GM18507 (cell line): ENCODE results near the gene CERS6.
"Not testable (repeated sequence)": the region's sequence is repeated elsewhere in the genome, so short reads cannot be mapped to it uniquely, and the experiment has no call there.

Source experiments
- DNase-seq: peaks from one replicate; pipeline ENCODE4 v3.0.0; 2011; ENCODE audit warnings: low read depth; ENCODE audit not compliant: insufficient read length; ENCODE audit errors: extremely low spot score
- FAIRE-seq: peaks from 2 replicates; lab custom pipeline; 2011; peaks lifted over from hg19 to GRCh38; lab: Jason Lieb, UNC

CERS6 gene

DNA sequence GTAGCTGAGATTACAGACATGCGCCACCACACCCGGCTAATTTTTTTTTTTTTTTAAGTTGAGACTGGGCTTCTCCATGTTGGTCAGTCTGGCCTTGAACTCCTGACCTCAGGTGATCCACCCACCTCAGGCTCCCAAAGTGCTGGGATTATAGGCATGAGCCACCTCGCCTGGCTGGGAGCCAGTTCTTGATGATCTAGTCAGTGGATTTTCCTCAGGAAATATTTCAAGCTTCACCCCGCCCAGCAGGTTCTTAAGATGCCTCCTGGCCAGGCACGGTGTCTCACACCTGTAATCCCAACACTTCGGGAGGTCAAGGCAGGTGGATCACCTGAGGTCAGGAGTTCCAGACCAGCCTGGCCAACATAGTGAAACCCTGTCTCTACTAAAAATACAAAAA lies 312.3 kb downstream of the CERS6 start:
- not testable (repeated sequence) for DNase-seq, FAIRE-seq

DNA sequence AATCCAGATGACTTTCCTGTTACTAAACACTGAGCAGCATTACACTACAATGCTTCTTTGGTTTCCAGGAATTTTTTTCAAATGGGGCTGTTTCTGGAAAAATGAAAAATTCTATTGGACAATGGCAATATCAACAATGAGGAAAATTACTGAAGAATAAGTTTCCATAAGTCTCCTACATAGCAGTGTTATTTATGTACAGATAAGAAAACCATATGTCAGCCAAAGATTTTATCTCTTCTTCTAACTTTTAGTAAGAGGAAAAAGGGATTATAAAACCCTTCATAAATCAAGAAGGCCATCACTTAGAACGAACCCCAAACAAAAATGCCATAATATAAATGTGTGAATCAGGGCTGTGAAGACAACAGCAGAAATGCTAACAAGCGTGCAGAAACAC lies 314.7 kb downstream of the CERS6 start:
- FAIRE-seq (no peak), DNase-seq (no peak)

DNA sequence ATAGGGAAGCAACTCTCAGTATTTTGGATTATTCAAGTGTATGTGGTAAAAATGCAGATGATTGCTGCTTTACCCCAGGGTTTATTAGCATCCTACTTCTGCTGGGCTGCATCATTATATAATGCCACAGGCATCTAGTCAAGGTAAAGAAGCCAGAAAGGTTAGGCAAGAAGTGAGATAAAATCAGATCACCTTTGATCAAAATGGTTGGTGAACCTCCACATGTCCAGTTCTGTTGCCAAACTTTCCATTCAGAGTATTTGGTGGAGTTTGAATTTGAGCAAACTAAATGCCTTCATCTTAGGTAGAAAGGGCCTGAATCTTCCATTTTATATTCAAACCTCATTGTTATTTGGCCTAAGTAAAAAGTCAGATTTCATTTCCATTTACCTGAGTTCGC lies 316.6 kb downstream of the CERS6 start:
- FAIRE-seq = no peak
- DNase-seq = no peak

DNA sequence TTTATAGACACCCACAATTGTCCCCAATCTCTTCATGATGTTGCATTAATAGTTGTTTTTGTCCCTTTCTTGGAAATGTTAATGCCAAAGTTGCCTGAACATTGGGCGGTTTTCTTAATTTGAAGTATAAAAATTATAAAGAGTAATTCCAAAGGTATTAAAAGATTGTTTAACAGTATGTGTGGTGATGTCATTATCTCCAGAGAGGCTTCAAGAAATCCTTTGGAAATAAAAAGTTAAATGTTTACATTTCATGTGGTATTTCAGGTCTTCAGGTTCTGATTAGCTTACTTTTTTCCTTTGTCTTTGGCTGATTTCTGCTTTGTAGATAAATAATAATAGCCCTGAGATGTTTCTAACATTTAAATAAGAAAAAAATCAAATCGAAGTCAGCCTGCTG lies 317.1 kb downstream of the CERS6 start:
- FAIRE-seq (no peak), DNase-seq (no peak)

DNA sequence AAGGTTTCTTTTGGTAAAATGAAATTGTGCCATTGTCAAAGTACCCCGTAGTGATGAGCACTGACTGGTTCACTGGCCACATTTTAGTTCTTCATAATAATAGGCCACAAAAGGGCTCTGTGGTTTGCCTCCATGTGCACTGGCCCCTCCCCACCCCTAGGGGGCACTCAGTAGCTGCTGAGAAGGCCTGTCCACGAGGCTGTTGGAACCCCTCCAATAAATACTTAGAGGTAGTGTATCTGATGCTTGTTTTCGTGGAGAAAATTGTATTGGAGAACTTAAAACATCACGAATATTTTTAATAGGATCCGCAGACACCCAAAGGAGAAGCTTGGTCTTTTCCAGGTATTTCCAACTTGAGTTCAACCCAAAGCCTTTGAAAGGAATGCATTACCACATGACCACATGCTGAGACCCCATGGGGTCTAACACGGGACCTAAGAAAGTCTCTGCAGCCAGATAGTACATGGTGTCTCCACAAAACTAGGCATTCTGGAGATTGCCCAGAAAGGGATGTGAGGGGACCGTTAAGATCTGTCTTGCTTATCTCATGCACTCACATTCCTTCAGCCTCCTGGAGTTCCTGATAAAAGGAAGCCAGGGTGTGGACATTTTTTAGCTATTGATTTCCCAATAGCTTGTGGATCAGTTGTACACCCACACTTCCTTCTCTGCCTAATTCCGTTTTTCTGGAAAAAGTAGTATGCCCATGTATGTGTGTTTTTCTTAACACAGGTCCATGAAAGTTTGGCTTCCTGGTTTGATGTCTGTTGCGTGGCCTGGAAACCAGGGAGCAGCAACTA lies 317.8 kb downstream of the CERS6 start:
- peak; percentile 57 for FAIRE-seq
- DNase-seq = no peak

DNA sequence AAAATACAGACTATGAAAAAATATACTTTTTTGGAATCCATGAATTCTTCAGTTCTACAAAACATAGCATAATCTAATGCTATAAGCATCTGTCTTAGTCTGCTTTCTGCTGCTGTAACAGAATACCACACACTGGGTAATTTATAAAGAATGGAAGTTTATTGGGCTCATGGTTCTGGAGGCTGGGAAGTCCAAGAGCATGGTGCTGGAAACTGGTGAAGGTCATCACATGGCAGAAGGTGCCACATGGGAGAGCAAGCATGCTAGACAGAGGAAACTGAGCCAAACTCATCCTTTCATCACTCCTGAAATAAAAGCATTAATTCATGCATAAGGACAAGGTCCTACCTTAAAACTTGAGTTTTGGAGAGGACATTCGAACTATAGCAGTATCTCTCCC lies 319.8 kb downstream of the CERS6 start:
- FAIRE-seq (no peak), DNase-seq (no peak)

DNA sequence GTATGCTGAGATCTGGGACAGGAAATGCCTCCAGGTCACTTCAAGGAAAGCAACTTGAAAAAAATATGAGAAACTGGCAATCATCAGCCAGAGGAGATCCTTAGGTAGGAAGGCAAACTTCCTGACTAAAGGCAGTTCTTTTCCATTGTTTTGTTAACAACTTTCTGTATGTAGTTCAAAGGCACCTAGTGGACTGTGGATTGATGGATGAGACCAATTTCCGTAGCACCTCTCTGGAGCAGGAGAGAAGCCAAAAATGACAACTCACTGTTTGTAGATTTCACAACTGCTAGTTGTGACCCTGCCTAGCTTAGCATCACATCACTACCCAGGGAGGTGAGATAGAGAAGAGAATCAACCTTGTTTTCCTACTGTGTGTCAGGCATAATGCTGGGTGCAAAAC lies 324.6 kb downstream of the CERS6 start:
- DNase-seq (no peak), FAIRE-seq (no peak)

DNA sequence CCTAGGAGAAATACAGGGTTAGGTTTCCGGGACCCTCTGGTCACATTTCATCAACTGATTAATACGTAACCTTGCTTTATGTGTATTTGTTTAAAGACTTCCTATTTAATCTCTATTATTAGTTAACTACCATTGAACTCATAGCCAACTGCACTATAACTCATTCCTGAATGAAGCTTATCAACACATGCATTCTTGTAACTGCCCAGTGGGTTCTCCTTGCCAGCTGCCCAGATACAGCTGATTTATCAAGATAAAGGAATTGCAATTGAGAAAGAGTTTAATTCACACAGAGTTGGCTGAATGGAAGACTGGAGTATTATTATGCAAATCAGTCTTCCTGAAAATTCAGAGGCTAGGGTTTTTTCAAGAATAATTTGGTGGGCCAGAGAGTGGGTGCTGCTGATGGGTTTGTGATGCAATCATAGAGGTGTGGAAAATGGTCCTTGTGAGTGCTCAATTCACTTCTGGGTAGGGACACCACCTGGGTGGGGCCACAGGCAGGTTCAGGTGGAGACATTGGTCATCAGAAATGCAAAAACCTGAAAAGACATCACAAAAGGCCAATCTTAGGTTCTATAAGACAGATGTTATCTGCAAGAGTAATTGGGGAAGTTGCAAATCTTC lies 325.2 kb downstream of the CERS6 start:
- FAIRE-seq (no peak), DNase-seq (no peak)

DNA sequence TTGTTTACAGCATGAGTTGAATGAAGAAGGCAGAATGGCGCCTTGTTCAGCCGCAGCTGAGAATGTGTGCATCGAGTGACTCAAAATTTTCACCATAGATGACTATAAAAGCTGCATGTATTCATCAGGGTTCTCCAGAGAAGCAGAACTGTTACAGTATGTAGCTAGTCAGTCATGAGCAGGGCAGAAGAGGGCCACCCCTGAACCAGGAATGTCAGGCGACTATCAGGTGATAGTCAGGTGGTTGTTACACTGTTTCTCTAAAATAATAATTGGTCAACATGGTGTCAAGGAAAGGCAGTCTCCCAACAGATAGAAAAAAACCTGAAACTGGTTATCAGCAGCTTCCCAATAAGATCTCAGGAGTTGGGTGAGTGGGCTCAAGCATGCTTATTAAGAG lies 326.2 kb downstream of the CERS6 start:
- FAIRE-seq = no peak
- no peak for DNase-seq

DNA sequence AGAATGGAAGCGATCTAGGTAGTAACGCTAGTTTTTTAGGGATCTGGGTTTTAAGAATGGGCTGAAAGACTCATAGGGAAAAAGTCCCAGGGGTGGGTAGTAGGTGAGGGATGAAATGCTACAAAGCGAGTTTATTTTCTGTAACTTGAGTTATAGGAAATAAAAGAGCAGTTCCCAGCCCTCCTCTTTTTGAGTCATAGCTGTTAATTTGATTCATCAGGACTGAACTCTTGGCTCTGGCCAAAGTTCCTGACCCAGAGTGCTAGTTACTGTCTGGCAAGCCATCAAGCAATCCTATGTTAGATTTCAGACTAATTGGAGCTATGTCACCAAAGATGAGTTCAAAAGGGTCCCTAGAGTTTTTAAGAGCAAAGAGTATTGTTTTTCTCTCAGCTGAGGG lies 328.9 kb downstream of the CERS6 start:
- FAIRE-seq = no peak
- DNase-seq = no peak

DNA sequence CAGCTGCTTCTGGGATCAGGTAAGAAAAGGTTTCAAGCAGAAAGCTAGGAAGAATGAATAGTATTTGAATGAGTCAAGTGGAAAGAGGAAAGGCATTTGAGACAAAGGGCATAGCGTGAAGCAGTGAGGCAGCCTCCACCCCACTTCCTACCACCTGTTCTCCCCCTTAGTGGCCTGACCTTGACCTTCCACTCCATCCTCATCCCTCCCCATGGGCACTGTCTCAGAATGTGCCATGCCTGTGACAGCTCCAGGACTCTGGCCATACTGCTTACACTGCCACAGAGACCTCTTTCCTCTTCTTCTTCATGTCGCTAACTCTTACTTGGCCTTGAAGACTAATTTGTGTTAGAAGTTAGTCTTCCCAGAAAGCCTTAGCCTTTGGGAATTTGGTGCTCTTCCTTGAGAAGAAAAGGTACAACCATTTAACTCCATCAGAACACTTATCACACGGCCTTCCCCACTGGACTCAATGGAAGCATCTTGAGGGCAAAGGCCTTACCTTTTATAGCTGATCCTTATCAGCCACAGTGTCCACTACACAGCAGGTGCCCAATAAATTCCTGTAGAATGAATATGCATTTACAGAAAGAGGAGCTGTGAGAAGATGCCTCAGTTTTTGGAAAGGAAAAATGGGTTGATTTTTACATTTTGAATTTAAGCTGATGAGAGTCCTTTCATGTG lies 331.2 kb downstream of the CERS6 start:
- DNase-seq (no peak), FAIRE-seq (no peak)

DNA sequence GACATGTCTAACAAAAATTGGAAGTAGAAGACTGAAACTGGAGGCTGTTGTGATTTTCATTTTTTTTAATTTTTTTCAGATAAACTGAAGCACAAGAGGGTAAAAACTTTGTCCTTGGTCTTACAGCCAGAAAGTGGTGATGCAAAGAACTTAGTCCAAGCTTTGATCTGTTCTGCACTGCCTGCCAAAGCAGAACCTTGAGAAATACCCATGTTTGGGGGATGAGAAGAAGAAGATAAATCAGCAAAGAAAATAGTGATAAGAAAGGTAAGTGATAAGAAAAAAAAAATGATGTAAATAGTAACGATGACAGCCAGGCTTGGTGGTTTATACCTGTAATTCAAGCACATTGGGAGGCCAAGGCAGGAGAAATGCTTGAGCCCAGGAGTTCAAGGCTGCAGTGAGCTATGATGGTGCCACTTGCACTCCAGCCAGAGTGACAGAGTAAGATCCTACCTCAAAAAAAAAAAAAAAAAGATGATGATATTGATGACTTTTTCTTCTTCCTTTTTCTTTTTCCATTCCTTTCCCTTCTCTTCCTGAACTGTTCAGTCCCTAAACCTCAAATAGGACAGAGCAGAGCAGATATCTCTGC lies 331.8 kb downstream of the CERS6 start:
- DNase-seq (no peak), FAIRE-seq (no peak)

DNA sequence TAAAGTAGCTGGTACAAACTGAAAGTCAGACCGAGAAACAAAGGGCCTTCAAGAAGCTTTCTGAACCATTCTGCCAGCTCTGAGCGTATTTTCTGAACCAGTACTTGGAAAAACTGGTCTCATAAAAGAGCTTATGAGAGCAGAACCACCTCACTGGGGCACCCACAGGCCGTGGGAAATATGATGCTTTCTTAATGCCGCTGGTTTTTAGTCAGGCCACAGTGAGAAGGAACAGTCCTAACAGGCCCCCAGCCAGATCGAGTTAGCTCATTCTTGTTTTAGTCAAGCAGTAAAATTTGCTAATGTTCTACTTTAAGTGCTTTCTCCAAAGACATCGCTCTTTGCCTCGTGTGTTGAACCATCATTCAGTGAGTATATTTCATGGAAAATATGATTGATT lies 333.7 kb downstream of the CERS6 start:
- no peak for FAIRE-seq
- DNase-seq = no peak

DNA sequence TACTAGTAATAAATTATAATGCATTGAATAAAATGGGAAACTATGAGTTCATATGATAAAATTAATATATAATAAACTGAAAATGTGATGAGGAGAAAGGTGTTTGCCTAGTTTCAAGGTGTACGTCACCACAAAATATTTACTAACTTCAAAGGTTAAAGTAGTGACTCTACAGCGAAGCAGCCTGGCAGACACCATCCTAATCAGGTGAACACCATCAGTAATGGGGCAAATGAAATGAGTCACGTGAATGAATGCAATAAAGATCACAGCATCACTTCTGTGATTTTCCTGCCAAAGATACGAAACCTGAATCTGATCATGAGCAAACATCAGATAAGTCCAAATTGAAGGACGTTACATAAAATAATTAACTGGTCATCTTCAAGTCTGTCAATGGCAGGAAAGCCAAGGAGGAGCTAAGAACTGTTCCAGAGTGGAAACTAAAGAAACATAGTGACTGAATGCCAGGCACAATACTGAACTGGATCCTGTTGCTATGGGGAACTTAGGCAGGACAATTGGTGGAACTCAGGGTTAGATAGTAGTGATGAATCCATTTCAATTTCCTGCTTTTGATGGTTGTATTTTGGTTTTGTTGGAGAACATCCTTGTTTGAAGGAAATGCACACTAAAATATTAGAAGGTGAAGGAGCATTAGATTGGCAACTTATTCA lies 334.3 kb downstream of the CERS6 start:
- DNase-seq (no peak), FAIRE-seq (no peak)

DNA sequence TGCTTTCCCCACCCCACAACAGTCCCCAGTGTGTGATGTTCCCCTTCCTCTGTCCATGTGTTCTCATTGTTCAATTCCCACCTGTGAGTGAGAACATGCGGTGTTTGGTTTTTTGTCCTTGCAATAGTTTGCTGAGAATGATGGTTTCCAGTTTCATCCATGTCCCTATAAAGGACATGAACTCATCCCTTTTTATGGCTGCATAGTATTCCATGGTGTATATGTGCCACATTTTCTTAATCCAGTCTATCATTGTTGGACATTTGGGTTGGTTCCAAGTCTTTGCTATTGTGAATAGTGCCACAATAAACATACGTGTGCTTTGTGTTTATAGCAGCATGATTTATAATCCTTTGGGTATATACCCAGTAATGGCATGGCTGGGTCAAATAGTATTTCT lies 335.1 kb downstream of the CERS6 start:
- not testable (repeated sequence) for DNase-seq, FAIRE-seq

DNA sequence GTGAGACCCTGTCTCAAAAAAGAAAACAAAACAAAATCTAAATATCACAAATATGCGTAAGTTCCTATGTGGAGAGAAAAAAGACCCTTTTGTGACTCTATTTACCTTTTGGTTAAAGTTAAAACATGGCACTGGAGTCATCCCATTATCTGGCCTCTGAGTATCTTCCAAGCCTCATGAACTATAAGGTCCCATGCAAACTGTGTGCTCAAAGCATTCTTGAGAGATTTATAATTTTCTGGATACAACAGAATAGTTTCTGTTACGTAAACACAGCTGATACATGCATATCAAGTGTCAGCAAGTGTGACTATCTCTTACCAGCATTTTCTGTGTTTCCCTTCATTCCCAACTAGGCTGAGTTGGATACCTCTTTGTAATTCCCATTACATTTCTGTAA lies 337.5 kb downstream of the CERS6 start:
- FAIRE-seq (no peak), DNase-seq (no peak)

DNA sequence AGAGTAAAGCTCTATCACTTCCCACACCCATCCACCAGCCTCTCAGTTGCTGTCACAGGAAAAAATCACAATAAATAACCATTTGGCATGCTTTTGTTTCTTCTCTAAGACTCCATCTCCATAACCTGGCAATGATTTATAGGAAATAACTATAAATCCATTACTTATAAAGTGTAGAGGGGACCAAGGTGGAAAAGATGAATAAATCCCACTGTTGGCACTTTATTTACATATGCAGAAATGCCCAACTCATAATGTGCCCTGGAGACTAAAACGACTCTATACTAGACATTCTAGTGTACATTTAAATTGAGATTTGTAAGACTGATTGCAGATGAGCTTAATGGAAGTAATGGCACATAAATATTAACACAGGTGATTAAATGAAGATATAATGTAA lies 338.9 kb downstream of the CERS6 start:
- DNase-seq (no peak), FAIRE-seq (no peak)

DNA sequence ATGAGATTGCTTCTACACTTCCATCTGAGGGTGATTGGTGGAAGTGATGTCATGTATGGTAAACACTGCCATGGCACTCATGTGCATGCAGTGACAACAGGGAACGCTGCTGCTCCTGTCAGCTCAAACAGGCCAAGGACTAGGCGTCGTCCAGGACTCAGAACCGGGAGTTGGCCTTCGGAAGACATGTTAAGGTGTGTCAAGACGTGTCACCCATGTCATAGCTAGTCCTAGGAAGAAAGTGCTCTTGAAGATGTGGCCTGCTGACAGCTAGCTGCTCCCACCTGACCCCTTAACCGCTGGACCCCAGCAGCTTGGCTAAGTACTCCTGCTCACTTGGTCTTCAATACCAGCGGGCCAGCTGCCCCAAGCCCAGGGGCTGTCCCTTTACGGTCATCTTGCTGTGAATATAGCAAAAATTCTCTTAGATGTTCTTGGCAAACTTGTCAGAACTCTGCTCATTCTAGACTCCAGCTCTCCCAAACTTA lies 340.1 kb downstream of the CERS6 start:
- FAIRE-seq = no peak
- DNase-seq = no peak

DNA sequence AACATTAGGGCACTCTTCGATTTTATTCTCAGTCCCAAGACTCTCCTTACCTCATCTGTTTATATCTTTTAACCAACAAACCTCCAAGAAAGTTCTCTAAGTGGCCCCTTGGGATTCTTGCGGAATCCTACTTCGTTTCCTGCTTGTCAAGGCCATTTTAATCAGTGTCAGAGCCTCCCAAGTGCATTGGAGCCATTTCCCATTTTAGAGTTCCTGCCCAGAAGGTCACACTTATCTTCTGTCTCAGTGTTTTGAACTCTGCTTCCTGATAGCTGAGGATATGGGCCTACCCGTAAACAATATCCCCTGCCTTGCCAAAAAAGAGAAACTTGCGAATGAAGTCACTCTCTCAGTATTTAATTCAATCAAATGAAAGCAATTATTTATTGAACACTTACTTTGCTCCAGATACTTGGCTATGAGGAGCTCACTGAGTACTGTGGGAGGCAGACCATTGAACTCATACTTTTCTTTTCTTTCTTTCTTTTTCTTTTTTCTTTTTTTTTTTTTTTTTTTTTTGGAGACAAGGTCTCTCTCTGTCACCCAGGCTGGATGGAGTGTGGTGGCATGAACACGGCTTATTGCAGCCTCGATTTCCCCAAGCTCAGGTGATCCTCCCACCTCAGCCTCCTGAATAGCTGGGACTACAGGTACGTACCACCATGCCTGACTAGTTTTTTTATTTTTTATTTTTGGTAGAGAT lies 340.7 kb downstream of the CERS6 start:
- DNase-seq (no peak), FAIRE-seq (no peak)
